OCI-LY3 (cell line): ENCODE results near the gene S100A4.

Experiments used
- CTCF ChIP-seq: fragments of 200-600, 300-600 bp; sonication (generic); IDR thresholded peaks from 2 replicates; pipeline ENCODE4 v1.5.1; 2014; ENCODE audit warnings: antibody characterized with exemption, low read length, low read depth
- EZH2phosphoT487 ChIP-seq: fragments of 200-600 bp; shearing (Covaris generic); IDR thresholded peaks from 2 replicates; pipeline ENCODE4 v1.6.1; 2018; ENCODE audit warnings: antibody characterized with exemption, mixed run types, low read depth

DNA sequence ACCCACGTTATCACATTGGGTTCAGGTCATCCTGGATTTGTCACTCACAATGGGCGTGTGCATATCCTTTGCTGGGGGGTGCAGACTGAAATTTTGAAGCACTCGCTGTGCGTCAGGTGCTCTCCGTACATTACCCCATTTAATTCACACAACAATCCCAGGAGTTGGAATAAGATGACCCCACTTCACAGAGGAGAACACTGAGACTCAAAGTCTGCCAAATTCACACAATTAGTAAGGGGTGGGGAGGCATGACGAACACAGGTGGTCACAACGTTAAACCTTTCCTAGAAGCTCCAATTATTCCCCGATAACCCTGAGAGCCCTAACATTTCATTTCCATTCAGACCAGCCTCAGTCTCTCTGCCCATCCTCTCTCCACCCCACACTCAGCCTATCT lies 23.9 kb upstream of the S100A4 start:
- TF ChIP-seq CTCF (no peak), EZH2phosphoT487 (no peak)
